Epithelial cell of prostate (primary cell): ENCODE measurements around the gene KRTAP10-8.
"Not testable (repeated sequence)": the region's sequence is repeated elsewhere in the genome, so short reads cannot be mapped to it uniquely, and the experiment has no call there.

ENCODE experiments used
- DNase-seq: peaks from one replicate; pipeline ENCODE4 v3.0.0-alpha.2; 2011; ENCODE audit warnings: low read depth, low spot score
- H3K27ac ChIP-seq: fragments of 450-650 bp; 2 replicates; pipeline ENCODE4 v1.5.1; 2017; ENCODE audit warnings: mild to moderate bottlenecking

Gene KRTAP10-8

GRCh38 chr21:44612029-44612486, at the start of gene KRTAP10-8:
Gene KRTAP10-8 (plus strand): TSS chr21:44612079. CDS start chr21:44612101, 22 bp downstream.
- DNase-seq: no peak
- no peak within 1 kb of the TSS for H3K27ac ChIP-seq

- no peak overlapping the region for H3K27ac ChIP-seq
- DNase-seq: no peak
Observed at GRCh38 chr21:44564099-44564498, 47.8 kb upstream of the KRTAP10-8 start.

- no peak for DNase-seq
- H3K27ac ChIP-seq: no peak overlapping the region
Observed at GRCh38 chr21:44564886-44565598, 46.8 kb upstream of the KRTAP10-8 start.

GRCh38 chr21:44566403-44566802, 45.5 kb upstream of the KRTAP10-8 start:
- no peak overlapping the region for H3K27ac ChIP-seq
- no peak for DNase-seq

GRCh38 chr21:44567481-44568171, 44.3 kb upstream of the KRTAP10-8 start:
- DNase-seq: no peak
- no peak overlapping the region for H3K27ac ChIP-seq

GRCh38 chr21:44568261-44568660, 43.6 kb upstream of the KRTAP10-8 start:
- no peak overlapping the region for H3K27ac ChIP-seq
- no peak for DNase-seq

GRCh38 chr21:44568667-44569556, 43.0 kb upstream of the KRTAP10-8 start:
- no peak overlapping the region for H3K27ac ChIP-seq
- DNase-seq: no peak

GRCh38 chr21:44569861-44570517, 41.9 kb upstream of the KRTAP10-8 start:
- DNase-seq: no peak
- no peak overlapping the region for H3K27ac ChIP-seq

- no peak for DNase-seq
- no peak overlapping the region for H3K27ac ChIP-seq
Observed at GRCh38 chr21:44571296-44571695, 40.6 kb upstream of the KRTAP10-8 start.

GRCh38 chr21:44571844-44572782, 39.8 kb upstream of the KRTAP10-8 start:
- no peak overlapping the region for H3K27ac ChIP-seq
- DNase-seq: no peak

GRCh38 chr21:44572959-44573583, 38.8 kb upstream of the KRTAP10-8 start:
- DNase-seq: no peak
- no peak overlapping the region for H3K27ac ChIP-seq

- H3K27ac ChIP-seq, DNase-seq: not testable (repeated sequence)
Observed at GRCh38 chr21:44573630-44574456, 38.0 kb upstream of the KRTAP10-8 start, which contains the start of gene KRTAP10-4. Gene KRTAP10-4 (plus strand): TSS chr21:44573729. CDS start chr21:44573759, 30 bp downstream.

- DNase-seq: no peak
- H3K27ac ChIP-seq: no peak overlapping the region
Observed at GRCh38 chr21:44574457-44575306, 37.2 kb upstream of the KRTAP10-8 start.

- DNase-seq: no peak
- no peak overlapping the region for H3K27ac ChIP-seq
Observed at GRCh38 chr21:44575307-44576024, 36.4 kb upstream of the KRTAP10-8 start.

- H3K27ac ChIP-seq: no peak overlapping the region
- no peak for DNase-seq
Observed at GRCh38 chr21:44576025-44576420, 35.9 kb upstream of the KRTAP10-8 start.

- H3K27ac ChIP-seq: no peak overlapping the region
- no peak for DNase-seq
Observed at GRCh38 chr21:44578371-44579055, 33.4 kb upstream of the KRTAP10-8 start.
